ENCODE data around the gene RSF1.
A peak's percentile ranks its signal among the peaks of the same experiment; 100 is the strongest.

DNA sequence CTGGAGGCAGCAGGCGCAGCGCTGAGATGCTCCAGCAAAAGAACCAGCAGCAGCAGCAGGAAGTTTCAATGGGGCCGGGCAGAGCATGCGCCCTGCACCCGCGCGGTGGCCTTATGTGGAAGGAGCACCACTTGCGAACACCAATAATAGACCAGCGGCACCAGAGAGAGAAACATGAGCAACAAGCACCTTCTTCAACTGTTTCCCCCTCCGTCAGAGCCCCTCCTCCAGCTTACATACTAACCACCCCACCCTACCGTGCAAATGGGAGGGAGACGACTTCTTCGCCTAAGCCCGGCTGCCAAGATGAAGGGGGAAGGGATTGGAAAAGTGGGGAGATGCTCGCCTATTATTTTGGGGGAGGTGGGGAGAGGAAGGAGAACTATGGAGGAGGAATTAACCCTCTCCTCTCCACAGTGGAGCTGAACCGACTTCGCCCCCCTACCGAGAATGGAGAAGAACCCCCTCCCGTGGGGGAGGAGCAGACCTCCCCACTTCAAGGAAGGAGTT is 1.1 kb downstream of the RSF1 start:
- TF ChIP-seq POLR2A (IDR thresholded peaks at IDR 0.05; ENCODE audit: low read depth), result no peak
- no peak for TF ChIP-seq EP300 (IDR thresholded peaks at IDR 0.05)
- TF ChIP-seq CTCF (IDR thresholded peaks at IDR 0.05), result peak in 2 of 3 experiments; percentile 28 to 44

Data from esophagus muscularis mucosa (tissue), 4 donors.